Smooth muscle cell (in vitro differentiated cells): Measurements from ENCODE around the gene LCE1F. TPM values are rescaled to one million over a fixed set of nuclear protein-coding genes. Genes with fewer than 3 reads are reported as not detected.

Experiments used
- DNase-seq: peaks from one replicate; lab custom pipeline; 2025; ENCODE audit not compliant: unreplicated experiment; lab: John Stamatoyannopoulos, UW
- H2AFZ ChIP-seq: fragments of 200-600 bp; sonication (generic); 2 replicates; pipeline ENCODE4 v1.6.0; 2016; ENCODE audit warnings: antibody characterized with exemption, low read depth, mild to moderate bottlenecking
- H3F3A ChIP-seq: fragments of 200-600 bp; sonication (generic); 2 replicates; pipeline ENCODE4 v1.6.0; 2017; ENCODE audit warnings: antibody characterized with exemption, low read depth
- H3K27ac ChIP-seq: fragments of 200-600 bp; sonication (generic); 2 replicates; pipeline ENCODE4 v1.5.1; 2016; ENCODE audit warnings: low read depth, mild to moderate bottlenecking
- H3K27me3 ChIP-seq: fragments of 200-600 bp; sonication (generic); 2 replicates; pipeline ENCODE4 v1.6.1; 2016; ENCODE audit warnings: low read depth, mild to moderate bottlenecking
- H3K36me3 ChIP-seq: fragments of 200-600 bp; sonication (generic); 2 replicates; pipeline ENCODE4 v1.5.1; 2016; ENCODE audit warnings: low read depth
- H3K4me1 ChIP-seq: fragments of 200-600 bp; sonication (generic); 2 replicates; pipeline ENCODE4 v1.5.1; 2016; ENCODE audit warnings: low read depth
- H3K4me2 ChIP-seq: fragments of 200-600 bp; sonication (generic); 2 replicates; pipeline ENCODE4 v1.6.0; 2016; ENCODE audit warnings: mild to moderate bottlenecking
- H3K4me3 ChIP-seq: fragments of 200-600 bp; sonication (generic); 2 replicates; pipeline ENCODE4 v1.5.1; 2016; ENCODE audit warnings: mild to moderate bottlenecking
- H3K79me2 ChIP-seq: fragments of 200-600 bp; sonication (generic); 2 replicates; pipeline ENCODE4 v1.6.0; 2016; ENCODE audit warnings: low read depth, mild to moderate bottlenecking
- H3K9ac ChIP-seq: fragments of 200-600 bp; sonication (generic); 2 replicates; pipeline ENCODE4 v1.6.0; 2016; ENCODE audit warnings: low read depth
- H3K9me3 ChIP-seq: fragments of 200-600 bp; sonication (generic); replicated peaks from 2 replicates; pipeline ENCODE4 v1.5.1; 2016; ENCODE audit warnings: low read depth
- H4K20me1 ChIP-seq: fragments of 200-600 bp; sonication (generic); 2 replicates; pipeline ENCODE4 v1.6.0; 2016; ENCODE audit warnings: low read depth
- whole genome bisulfite sequencing: methylation state at CpG from one replicate; pipeline ENCODE4 v1.1.7; 2016; ENCODE audit warnings: low lambda C conversion rate; 5-methylcytosine and 5-hydroxymethylcytosine counted together
- polyA plus RNA-seq: library from polyadenylated mRNA; unstranded; fragments of >200 nt; fragmentation: Nextera tagmentation; extraction: Ambion mirVana; gene quantifications from 2 replicates; pipeline ENCODE4 v1.2.1, GENCODE V29; 2016
- total RNA-seq: library from RNA; depleted of rRNA; stranded (reverse); fragments of >200 nt; gene quantifications from 2 replicates; pipeline ENCODE4 v1.2.3, GENCODE V29; 2014
- TF ChIP-seq, protein P1 (sequence below): fragments of 200-600 bp; sonication (generic); IDR thresholded peaks from 2 replicates; pipeline ENCODE4 v1.5.1; 2017; ENCODE audit warnings: borderline replicate concordance, mild to moderate bottlenecking, antibody characterized with exemption; ENCODE audit not compliant: insufficient read depth, poor library complexity, severe bottlenecking

LCE1F gene
- total and polyA plus RNA-seq, 2 experiments from 2014 or later, result not detected

DNA sequence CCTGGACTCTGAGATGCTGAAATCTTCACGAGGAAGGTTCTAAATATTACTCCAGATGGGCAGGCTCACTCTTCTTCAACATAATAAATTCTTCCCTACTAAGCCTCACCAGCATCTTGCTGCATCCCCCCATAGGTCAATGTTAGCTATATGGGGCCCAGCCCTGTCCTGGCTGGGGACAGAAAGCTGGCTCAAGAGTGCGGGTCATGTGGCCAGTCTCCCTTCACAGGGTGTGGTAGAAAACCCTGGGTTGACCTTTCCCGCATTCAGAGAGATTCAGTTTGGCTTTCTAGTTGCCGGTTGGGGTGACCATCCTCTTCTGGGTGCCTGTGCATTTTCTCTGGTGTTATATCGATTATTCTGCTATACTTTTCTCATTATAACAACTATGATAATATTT, 36.9 kb upstream of the LCE1F start:
- no peak overlapping the region for H3K9ac ChIP-seq
- H3K36me3 ChIP-seq, result no peaks in the 10 kb centered on the region
- no peaks in the 10 kb centered on the region for H3K79me2 ChIP-seq
- peaks cover 6% of the 10 kb centered on the region for H3K9me3 ChIP-seq
- H3K4me2 ChIP-seq, result no peak overlapping the region
- H3K4me3 ChIP-seq, result no peak overlapping the region
- no peak overlapping the region for H2AFZ ChIP-seq
- TF ChIP-seq, protein P1, sequence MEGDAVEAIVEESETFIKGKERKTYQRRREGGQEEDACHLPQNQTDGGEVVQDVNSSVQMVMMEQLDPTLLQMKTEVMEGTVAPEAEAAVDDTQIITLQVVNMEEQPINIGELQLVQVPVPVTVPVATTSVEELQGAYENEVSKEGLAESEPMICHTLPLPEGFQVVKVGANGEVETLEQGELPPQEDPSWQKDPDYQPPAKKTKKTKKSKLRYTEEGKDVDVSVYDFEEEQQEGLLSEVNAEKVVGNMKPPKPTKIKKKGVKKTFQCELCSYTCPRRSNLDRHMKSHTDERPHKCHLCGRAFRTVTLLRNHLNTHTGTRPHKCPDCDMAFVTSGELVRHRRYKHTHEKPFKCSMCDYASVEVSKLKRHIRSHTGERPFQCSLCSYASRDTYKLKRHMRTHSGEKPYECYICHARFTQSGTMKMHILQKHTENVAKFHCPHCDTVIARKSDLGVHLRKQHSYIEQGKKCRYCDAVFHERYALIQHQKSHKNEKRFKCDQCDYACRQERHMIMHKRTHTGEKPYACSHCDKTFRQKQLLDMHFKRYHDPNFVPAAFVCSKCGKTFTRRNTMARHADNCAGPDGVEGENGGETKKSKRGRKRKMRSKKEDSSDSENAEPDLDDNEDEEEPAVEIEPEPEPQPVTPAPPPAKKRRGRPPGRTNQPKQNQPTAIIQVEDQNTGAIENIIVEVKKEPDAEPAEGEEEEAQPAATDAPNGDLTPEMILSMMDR, result no peak
- no peaks in the 10 kb centered on the region for H4K20me1 ChIP-seq
- no peaks in the 10 kb centered on the region for H3K27me3 ChIP-seq
- H3K27ac ChIP-seq, result no peak overlapping the region
- no peak for DNase-seq
- H3K4me1 ChIP-seq, result no peaks in the 10 kb centered on the region
- 46% methylated on average over 5 of the region's 5 CpGs for WGBS
- H3F3A ChIP-seq, result no peaks in the 10 kb centered on the region

DNA sequence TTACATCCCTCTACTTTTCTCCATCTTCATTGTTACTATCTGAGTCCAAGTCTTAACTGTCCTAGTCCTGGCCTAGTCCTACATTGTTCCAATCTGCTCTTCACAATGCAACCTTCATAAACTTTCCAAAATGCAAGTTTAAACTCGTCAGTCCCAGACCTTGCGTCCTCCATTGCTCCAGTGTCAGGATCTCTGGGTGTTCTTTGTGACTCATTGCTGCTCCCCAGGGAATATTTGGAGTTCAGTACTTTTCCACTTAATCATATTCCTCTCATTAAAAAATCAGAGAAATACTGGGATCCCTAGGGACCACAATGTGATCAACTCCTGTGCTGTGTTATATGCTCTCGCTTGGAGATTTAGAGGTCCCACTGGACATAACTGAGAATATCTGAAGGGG, 35.1 kb upstream of the LCE1F start:
- Histone ChIP-seq H3K27ac (no peak overlapping the region), H3K4me3 (no peak overlapping the region), H3F3A (no peaks in the 10 kb centered on the region), H3K27me3 (no peaks in the 10 kb centered on the region), H3K79me2 (no peaks in the 10 kb centered on the region), H3K4me1 (no peaks in the 10 kb centered on the region), H3K9ac (no peak overlapping the region), H4K20me1 (no peaks in the 10 kb centered on the region), H2AFZ (no peak overlapping the region), H3K36me3 (no peaks in the 10 kb centered on the region), H3K4me2 (no peak overlapping the region), H3K9me3 (peaks cover 6% of the 10 kb centered on the region)
- TF ChIP-seq, protein P1, result no peak
- no peak for DNase-seq
- WGBS, result 69% methylated on average over 3 of the region's 3 CpGs

DNA sequence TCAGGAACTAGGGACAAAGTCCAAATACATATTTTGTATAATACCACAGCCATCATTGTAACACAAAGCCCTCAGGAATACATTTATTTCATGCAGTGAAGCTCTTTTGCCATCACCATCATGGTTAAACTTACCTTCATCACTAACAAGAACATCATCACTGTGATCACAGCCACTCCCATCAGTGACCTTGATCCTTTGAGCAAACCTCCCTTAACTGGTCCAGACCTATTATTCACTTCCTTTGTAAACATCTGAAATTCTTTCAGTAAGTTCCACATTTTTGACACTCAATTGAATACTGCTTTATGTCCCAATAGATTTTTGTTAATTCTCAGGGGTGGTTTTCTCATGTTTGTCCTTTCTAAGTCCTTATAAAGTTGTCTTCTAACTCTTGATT, 33.3 kb upstream of the LCE1F start:
- no peaks in the 10 kb centered on the region for H3K4me1 ChIP-seq

More for the DNA sequence above, 33.3 kb upstream of the LCE1F start:
- H3K4me2 ChIP-seq, result no peak overlapping the region
- H3K79me2 ChIP-seq, result no peaks in the 10 kb centered on the region
- DNase-seq, result no peak
- no peaks in the 10 kb centered on the region for H4K20me1 ChIP-seq
- H3K27ac ChIP-seq, result no peak overlapping the region
- H3K9ac ChIP-seq, result no peak overlapping the region
- no peaks in the 10 kb centered on the region for H3K27me3 ChIP-seq
- no peak overlapping the region for H2AFZ ChIP-seq
- no peaks in the 10 kb centered on the region for H3K36me3 ChIP-seq
- H3F3A ChIP-seq, result no peaks in the 10 kb centered on the region
- peaks cover 8% of the 10 kb centered on the region for H3K9me3 ChIP-seq
- TF ChIP-seq, protein P1, result no peak
- H3K4me3 ChIP-seq, result no peak overlapping the region
